Measurements from ENCODE around the gene ONECUT1. TPM values are rescaled to one million over a fixed set of nuclear protein-coding genes. Genes with fewer than 3 reads are reported as not detected.

The ONECUT1 gene
- total and polyA plus RNA-seq, 3 donors from 2014 or later = 3.4 to 10.0 (median 3.6) TPM

DNA sequence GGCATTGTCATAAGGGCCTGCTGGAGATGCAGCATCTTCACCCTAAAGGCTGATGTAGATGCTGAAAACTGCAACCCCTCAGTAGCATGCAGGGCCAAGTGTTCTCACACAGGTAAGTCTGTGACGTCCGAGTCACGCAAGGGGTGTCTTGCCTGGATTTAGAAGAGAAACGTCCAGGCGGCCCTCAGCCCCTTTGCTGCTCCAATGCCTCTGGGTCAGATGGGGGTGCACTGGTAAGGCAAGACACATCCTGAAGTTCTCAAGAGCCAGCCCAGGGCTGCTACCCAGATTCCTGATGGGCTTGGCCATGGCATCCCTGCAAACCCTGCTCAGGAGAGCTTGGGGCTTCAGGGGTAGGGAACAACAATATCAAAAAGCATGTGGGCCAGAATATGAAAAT, 25.4 kb downstream of the ONECUT1 start:
- Histone ChIP-seq H3K27ac (no peak overlapping the region), H3K4me3 (no peak overlapping the region), H3K36me3 (ENCODE audit: low read depth, missing control alignments) (no peaks in the 10 kb centered on the region), H3K4me1 (no peaks in the 10 kb centered on the region), H3K27me3 (no peaks in the 10 kb centered on the region), H3K9me3 (no peaks in the 10 kb centered on the region)
- intact Hi-C loops (cut with DNase I; ENCODE audit: low total_unique reads) = no loop called here
- TF ChIP-seq, protein P1, sequence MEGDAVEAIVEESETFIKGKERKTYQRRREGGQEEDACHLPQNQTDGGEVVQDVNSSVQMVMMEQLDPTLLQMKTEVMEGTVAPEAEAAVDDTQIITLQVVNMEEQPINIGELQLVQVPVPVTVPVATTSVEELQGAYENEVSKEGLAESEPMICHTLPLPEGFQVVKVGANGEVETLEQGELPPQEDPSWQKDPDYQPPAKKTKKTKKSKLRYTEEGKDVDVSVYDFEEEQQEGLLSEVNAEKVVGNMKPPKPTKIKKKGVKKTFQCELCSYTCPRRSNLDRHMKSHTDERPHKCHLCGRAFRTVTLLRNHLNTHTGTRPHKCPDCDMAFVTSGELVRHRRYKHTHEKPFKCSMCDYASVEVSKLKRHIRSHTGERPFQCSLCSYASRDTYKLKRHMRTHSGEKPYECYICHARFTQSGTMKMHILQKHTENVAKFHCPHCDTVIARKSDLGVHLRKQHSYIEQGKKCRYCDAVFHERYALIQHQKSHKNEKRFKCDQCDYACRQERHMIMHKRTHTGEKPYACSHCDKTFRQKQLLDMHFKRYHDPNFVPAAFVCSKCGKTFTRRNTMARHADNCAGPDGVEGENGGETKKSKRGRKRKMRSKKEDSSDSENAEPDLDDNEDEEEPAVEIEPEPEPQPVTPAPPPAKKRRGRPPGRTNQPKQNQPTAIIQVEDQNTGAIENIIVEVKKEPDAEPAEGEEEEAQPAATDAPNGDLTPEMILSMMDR (IDR thresholded peaks at IDR 0.05) = no peak
- TF ChIP-seq POLR2A (IDR thresholded peaks at IDR 0.05) = no peak
- WGBS, 2 donors = 91% methylated on average over 5 of the region's 5 CpGs; no CpG with 5 or more reads in 1 of the 2 donors
- no peak for DNase-seq

DNA sequence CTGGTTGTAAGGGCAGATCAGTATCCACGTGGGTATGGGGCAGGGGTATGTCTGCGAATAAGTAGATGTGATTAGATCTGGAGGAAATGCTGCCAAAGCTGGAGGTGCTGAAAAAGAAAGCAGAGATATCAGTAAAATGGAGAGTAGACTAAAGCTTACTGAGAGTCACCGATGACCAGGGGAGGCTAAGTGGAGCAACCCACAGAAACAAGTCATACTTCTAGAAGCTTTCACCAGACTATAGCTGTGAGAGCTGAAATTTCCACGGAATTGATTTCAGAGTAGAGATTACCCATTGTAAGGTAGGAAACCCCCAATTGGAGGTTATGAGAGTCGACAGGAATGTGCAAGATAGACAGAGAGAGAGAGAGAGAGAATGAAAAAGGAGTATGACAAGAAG, 27.5 kb downstream of the ONECUT1 start:
- H3K4me1 ChIP-seq = no peaks in the 10 kb centered on the region
- no peaks in the 10 kb centered on the region for H3K36me3 ChIP-seq (ENCODE audit: low read depth, missing control alignments)
- no peak overlapping the region for H3K27ac ChIP-seq
- no peak for DNase-seq
- H3K4me3 ChIP-seq = no peak overlapping the region
- H3K27me3 ChIP-seq = no peaks in the 10 kb centered on the region
- H3K9me3 ChIP-seq = no peaks in the 10 kb centered on the region
- intact Hi-C loops (cut with DNase I; ENCODE audit: low total_unique reads) = no loop called here
- TF ChIP-seq POLR2A (IDR thresholded peaks at IDR 0.05) = no peak
- TF ChIP-seq, protein P1 (IDR thresholded peaks at IDR 0.05) = no peak
- 66 to 84% methylated on average over 5 of the region's 5 CpGs for WGBS, 2 donors

DNA sequence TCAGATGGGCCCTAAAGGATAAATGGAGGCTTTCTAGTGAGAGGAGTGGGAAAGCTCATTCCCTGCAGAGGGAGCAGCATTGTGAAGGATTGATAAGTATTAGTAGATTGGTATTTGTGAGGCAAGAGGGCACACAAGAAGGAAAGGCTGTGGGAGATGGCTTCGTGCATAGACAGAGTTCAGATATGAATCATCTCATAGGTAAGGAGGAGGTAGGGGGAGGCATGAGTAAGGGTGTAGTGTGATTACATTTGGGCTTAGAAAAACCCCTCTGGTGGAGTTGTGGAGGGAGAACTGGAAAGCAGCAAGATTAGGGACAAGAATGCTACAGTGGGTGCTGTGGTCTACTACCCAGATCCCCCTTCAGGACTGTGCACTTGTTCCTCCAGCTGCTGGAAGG, 29.6 kb downstream of the ONECUT1 start:
- Histone ChIP-seq H3K4me3 (no peak overlapping the region), H3K27me3 (no peaks in the 10 kb centered on the region), H3K36me3 (ENCODE audit: low read depth, missing control alignments) (no peaks in the 10 kb centered on the region), H3K27ac (no peak overlapping the region), H3K9me3 (no peaks in the 10 kb centered on the region), H3K4me1 (no peaks in the 10 kb centered on the region)
- no peak for DNase-seq
- TF ChIP-seq POLR2A (IDR thresholded peaks at IDR 0.05) = no peak
- TF ChIP-seq, protein P1 (IDR thresholded peaks at IDR 0.05) = no peak
- 89 to 94% methylated on average over 1 of the region's 1 CpG for WGBS, 2 donors
- intact Hi-C loops (cut with DNase I; ENCODE audit: low total_unique reads) = no loop called here

DNA sequence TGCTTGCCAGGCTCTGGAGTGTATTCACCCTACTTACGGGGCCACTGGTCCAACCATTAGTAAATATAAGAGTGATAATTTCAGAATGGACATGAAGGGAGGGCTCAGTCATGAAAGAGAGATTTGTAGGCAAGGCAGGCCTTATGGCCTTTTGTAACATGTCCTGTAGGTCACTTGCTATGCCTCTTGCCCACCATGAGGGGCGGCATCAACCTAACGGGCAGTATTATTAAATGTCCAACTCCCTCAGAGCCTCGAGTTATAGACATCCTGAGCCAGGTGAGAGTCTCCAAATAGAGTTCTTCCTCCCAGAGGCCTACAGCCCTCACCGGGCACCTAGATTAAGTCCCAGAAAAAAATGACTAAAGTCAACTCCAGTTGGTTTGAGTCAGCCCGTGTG, 30.2 kb downstream of the ONECUT1 start:
- Histone ChIP-seq H3K4me1 (no peaks in the 10 kb centered on the region), H3K9me3 (no peaks in the 10 kb centered on the region), H3K27ac (no peak overlapping the region), H3K27me3 (no peaks in the 10 kb centered on the region), H3K4me3 (no peak overlapping the region), H3K36me3 (ENCODE audit: low read depth, missing control alignments) (no peaks in the 10 kb centered on the region)
- 76 to 92% methylated on average over 6 of the region's 6 CpGs for WGBS, 2 donors
- DNase-seq = no peak
- intact Hi-C loops (cut with DNase I; ENCODE audit: low total_unique reads) = no loop called here
- TF ChIP-seq, protein P1 (IDR thresholded peaks at IDR 0.05) = no peak
- TF ChIP-seq POLR2A (IDR thresholded peaks at IDR 0.05) = no peak

DNA sequence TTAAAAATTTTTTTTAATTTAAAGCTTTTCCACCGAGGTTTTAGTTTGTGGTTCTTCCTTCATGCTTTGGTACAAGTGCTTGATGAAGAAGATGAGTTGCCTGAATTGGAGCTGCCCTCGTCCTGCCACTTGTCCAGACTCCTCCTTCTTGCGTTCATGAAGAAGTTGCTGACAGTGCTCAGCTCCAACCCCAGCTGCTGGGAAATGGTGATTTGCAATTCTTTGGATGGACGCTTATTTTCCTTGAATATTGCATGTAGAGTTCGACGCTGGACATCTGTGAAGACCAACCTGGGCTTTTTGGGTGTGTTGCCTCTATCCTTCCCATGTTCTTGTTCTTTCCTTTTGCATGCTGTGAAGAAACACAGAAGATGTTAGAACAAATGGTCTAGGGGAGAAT, 32.6 kb downstream of the ONECUT1 start:
- H3K4me3 ChIP-seq = no peak overlapping the region
- H3K9me3 ChIP-seq = no peaks in the 10 kb centered on the region
- 87 to 90% methylated on average over 6 of the region's 6 CpGs for WGBS, 2 donors
- intact Hi-C loops (cut with DNase I; ENCODE audit: low total_unique reads) = no loop called here
- H3K27ac ChIP-seq = no peak overlapping the region
- DNase-seq = no peak
- no peaks in the 10 kb centered on the region for H3K36me3 ChIP-seq (ENCODE audit: low read depth, missing control alignments)
- H3K27me3 ChIP-seq = no peaks in the 10 kb centered on the region
- no peak for TF ChIP-seq POLR2A (IDR thresholded peaks at IDR 0.05)
- TF ChIP-seq, protein P1 (IDR thresholded peaks at IDR 0.05) = no peak
- no peaks in the 10 kb centered on the region for H3K4me1 ChIP-seq
